NCI-H2227 (cell line): ENCODE measurements around the gene MAGI2.
A peak's percentile ranks its signal among the peaks of the same experiment; 100 is the strongest.
"Not testable (repeated sequence)": the region's sequence is repeated elsewhere in the genome, so short reads cannot be mapped to it uniquely, and the experiment has no call there.

ENCODE experiments used
- DNase-seq: peaks from one replicate; lab custom pipeline; 2025; ENCODE audit not compliant: unreplicated experiment; lab: John Stamatoyannopoulos, UW

The MAGI2 gene

GRCh38 chr7:78514634-78515033, 938.8 kb downstream of the MAGI2 start:
- no peak for DNase-seq

DNA sequence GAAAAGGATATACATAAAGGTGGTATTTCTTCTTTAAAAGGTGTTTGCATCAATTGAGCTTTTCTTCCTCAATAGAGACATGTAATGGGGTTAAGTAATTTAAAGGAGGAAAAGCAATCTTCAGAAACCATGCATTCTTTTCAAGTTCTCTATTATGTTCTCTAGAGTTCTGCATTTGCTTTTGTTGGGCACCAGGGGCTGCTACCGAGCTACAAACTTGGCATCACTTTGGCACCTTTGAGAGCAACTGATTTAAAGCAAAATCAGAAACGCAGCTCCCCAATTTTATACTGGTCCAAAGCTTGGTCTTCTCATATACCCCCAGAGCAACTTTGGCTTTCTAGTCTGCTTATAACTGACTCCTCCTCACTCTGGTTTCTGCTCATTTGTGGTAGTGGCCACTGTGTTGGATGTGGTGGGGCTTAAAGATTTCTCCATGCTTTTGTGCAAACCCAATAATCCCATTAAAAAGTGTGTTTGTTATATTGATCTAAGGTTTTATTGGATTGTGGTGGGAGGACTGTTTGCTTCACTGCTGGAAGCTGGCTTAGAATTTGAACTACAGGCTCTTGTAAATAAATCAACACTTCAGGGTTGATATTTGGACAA, 942.8 kb downstream of the MAGI2 start:
- DNase-seq, result peak; percentile 71

GRCh38 chr7:78503301-78503700, 950.2 kb downstream of the MAGI2 start:
- not testable (repeated sequence) for DNase-seq

GRCh38 chr7:78501064-78501463, 952.4 kb downstream of the MAGI2 start:
- DNase-seq, result no peak

GRCh38 chr7:78499971-78500370, 953.5 kb downstream of the MAGI2 start:
- no peak for DNase-seq

DNA sequence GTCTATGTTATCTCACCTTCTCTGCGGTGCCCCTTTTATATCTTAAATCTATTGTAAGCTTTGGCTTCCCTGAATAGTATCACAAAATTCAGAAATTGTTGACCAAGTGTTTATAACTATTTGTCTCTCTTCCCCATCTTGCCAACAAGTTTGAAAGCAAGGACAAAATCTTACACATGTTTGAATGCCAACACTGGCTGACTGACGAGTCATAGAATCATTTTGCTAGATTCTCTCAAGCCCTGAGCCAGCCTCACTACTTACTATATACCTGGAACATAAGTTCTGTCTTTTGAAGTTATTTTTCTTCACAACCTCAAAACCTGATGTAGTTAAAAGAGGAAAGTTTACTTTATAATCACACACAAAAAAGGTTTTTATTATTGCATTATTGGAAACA, 954.2 kb downstream of the MAGI2 start:
- DNase-seq, result no peak

- no peak for DNase-seq
Measured at GRCh38 chr7:78497728-78498427, 955.6 kb downstream of the MAGI2 start.

- DNase-seq, result no peak
Measured at GRCh38 chr7:78496096-78496630, 957.3 kb downstream of the MAGI2 start.

- no peak for DNase-seq
Measured at GRCh38 chr7:78493401-78493800, 960.1 kb downstream of the MAGI2 start.

DNA sequence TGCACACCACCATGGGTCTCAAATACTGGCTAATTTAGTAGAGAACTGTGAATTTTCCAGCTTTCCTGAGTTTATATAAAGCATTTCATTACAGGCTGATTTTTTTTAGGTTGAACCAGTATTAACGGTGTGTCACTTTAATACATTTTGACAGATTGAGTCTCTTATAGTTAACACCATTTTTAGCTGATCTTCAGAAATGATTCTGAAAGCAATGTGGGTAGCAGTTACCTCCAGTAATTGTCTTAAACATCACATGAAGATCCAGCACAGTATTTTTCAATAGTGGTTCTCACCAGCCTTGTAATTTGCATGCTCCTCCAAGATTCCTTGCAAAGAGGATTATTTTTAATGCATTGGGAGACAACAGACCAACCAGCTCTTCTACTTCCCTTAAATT, 961.3 kb downstream of the MAGI2 start:
- no peak for DNase-seq

DNA sequence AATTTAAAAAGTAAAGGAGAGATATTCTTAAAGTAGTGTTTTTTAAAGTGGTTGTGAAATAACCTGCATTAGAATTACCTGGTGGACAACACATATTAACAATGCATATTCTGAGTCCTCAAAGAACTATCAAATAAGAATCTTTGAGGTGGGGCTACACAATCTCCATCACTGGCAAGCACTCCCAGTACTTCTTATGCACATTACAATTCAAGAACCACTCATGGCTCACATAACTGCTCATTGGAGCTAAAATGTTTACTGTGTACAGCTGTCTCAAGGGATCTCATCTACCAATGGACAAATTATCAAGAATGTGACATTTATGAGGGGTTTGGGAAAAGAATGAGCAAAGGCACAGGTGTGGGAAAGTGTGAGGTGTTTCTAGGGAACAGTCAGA, 962.9 kb downstream of the MAGI2 start:
- DNase-seq, result peak; percentile 10

- DNase-seq, result no peak
Measured at GRCh38 chr7:78489476-78490240, 963.8 kb downstream of the MAGI2 start.

GRCh38 chr7:78487464-78487863, 966.0 kb downstream of the MAGI2 start:
- no peak for DNase-seq

DNA sequence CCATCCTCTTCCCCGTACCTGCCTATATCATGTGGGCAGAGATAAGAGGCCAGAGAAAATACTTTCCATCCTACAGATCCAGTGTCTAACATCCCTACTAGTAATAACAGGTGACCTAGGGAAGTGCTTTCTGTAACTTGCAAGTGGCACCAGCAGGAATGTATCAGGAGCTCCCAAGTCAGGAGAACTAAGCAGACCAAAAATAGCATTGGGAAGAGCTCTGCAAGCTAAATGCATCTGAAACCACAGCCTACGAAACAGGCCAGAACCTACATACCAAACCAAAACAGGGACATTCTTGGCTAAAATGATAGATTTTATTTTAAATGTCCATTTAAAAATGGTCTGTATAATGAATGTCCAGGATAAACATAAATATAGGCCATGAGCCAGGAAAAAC, 974.1 kb downstream of the MAGI2 start:
- no peak for DNase-seq

DNA sequence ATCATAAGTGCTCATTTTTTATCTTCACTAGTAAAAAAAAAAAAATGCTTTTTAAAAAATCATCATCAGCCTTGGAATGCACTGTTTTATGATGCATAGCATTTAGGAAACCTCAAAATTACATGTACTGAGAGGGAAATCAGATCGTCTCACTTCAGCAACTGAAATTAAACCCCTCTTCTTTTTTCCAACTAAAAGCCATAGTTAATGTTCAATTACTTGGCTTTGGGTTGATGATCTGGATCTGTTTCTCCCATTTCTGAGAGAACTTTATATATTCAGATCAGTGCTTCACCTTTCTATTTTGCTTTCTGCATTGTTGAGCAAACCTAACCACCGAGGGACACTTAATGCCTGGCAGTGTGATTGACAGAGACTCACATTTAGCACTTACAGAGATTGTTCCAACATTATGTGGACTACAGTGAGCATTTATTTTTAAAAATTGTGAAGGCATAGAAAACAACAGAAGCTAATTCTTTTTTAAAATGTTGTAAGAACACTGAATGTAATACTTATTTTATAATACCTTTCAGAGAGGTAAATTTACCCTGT, 976.5 kb downstream of the MAGI2 start:
- DNase-seq, result no peak

- no peak for DNase-seq
Measured at GRCh38 chr7:78473571-78474301, 979.7 kb downstream of the MAGI2 start.

- DNase-seq, result no peak
Measured at GRCh38 chr7:78473021-78473420, 980.4 kb downstream of the MAGI2 start.

DNA sequence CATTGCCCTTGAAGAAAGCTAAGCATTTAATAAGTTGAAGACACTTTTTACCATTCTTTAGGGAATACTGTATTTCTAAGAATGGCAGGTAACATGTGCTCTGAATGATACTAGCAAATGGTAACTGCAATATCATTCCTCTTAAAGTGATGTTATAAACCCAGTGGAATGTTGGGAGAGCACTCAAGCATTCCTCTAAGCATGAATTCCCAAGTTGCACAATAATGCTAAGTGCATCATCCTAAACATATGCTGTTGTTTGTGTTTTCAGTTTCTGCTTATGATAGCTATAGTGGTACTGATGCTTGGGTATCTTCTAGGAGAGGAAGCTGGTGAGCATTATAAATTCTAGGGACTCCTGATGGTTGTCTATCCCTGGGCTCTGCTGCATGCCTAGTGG, 980.9 kb downstream of the MAGI2 start:
- DNase-seq, result no peak

DNA sequence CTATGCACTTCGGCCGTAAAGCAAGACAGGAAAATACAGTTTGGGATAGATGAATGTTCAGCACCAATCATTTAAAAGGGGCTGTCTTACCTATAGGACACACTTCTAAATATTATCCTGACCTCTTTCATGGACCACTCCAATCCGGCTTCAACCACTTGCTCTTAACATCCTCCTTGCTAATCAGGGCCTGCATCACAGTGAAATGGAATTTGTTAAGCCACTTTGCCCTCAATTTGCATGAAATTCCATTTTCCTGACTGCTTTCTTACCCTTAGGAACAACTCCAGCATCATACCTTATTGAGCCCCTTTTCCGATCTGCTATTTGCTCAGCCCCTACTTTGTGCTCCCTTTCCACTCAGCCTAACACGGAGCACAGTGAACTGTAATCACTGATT, 987.6 kb downstream of the MAGI2 start:
- DNase-seq, result no peak

DNA sequence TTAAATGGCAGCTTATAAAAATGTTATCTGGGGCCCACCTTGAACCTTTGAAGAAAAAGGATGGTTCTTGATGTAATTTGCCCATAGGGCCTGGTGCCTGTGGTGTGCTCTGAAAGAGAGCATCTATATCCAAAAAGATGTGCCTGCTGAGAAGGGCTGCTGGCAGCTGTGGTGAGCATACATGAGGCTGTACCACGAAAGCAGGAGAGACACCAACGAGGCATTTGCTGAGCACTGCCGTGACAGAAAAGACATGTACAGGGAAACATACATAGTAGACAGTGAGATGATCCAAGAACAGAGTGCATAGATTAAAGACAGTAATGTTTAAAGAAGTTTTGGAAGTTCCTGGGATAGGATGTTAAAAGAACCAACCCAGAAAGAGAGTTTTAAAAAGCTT, 990.4 kb downstream of the MAGI2 start:
- DNase-seq, result no peak

DNA sequence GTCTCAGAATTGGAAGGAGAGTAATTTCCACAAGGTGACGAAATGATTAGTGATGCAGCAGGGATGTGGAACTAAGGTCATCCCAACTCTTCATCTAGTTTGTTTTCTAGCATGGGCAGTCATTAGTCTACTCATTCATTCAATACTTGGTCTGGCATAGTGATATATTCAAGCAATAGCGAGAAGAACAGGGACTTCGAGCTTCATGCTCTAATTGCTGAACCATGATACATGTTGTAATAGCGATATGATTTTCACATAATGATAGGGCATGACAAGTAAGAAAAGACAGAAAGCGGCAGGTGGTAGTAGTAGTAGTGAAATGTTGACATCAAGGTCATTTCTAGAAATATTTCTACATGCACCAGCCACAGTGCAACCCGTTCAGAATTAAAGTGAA, 1002.8 kb downstream of the MAGI2 start:
- peak; percentile 84 for DNase-seq
